CD4-positive, alpha-beta T cell treated with Interleukin-15 for 4 hours (primary cell): ENCODE results near the gene LYPD6B.

Source experiments
- DNase-seq: peaks from one replicate; pipeline ENCODE4 v3.0.0-alpha.2; 2020; ENCODE audit warnings: low spot score

LYPD6B gene

GRCh38 chr2:149161481-149162225 lies 123.2 kb downstream of the LYPD6B start:
- DNase-seq = no peak

DNA sequence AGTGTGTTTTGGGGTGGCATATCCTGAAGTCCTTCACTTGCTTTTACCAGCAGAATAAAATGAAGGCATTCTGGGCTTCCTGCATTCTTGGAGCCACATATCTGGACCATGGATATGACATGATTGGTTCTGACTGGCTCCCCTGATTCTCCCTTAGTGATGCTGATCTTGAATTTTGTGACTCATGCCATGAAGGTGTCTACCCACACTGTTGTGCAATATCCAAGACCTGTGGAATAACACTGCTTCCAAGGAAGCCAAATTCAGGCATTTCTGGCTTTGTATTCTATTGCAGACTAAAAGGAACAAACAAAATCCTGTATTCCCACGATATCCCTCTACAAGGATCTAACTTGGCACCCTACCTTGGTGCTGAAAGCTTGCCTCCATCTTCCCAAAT lies 125.8 kb downstream of the LYPD6B start:
- no peak for DNase-seq

DNA sequence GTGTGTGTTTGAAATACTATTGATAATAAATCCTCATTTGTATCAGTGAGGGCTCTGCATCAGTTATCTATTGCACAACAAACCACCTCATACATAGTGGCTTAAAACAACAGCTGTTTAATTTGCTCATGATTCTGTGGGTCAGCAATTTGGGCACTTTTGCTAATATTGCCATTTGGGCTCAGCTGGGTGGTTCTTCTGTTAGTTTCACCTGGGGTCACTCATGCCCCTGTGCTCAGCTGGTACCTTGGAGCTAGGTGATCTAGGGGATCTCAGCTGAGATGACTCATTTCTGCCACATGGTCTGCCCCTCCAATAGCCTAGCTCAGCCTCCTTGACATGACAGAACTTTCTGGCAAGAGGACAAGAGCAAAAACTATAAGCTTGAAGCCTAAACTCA lies 126.3 kb downstream of the LYPD6B start:
- no peak for DNase-seq

DNA sequence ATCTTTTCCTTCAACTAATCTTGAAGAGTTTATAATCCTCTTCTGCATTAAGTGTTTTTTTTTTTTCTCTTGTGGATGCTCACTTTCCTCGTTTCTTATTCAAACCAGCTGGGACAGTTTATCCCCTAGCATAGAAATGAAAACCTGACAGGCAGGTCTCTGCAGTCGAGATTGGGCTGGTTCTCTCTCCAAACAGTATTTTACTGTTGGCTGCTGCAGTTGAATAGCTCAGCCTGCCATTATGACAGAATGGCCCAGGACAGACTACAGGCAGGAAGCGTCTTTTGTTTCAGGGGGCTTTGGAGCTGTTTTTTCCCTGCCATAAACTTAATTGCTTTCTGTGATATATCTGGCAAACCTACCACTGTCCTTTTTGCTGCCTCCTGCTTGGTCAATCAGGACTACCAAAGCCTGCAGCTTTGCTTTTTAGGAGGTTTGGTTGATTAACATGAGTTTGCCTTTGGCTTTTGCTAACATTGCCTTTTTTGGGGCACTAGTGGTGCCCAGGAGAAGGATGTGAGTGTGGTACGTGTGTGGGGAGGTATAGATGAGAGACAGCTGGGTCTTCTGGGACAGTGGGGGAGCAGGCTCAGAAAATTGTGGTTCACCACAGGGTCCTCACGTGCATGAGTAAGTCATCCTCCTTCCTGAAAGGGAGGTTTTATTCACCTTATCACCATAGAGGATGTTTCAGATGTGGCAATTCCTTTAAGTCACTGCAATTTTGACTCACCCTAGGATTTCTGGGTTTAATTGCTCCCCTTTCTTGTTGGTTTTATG lies 128.7 kb downstream of the LYPD6B start:
- peak; percentile 24 for DNase-seq

GRCh38 chr2:149167941-149168340 lies 129.4 kb downstream of the LYPD6B start:
- no peak for DNase-seq

GRCh38 chr2:149169656-149170055 lies 131.2 kb downstream of the LYPD6B start:
- DNase-seq = no peak

DNA sequence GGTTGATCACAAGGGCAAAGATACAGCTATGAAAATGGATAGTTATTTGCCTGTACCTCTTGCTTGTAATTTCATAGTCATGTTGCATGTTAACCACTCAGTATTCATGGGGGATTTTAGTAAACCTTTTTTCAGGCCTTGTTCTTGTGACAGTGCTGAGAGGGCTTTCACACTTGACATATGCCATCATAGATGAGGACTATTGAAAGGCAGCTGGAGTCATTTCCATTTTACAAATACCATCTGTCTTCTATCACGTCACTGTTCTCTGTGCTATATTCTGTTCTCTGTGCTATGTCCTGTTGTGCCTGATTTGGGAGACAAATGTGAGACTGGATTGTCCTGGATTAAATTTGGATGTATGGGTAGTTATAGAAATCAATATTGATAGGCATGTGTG lies 131.7 kb downstream of the LYPD6B start:
- no peak for DNase-seq

DNA sequence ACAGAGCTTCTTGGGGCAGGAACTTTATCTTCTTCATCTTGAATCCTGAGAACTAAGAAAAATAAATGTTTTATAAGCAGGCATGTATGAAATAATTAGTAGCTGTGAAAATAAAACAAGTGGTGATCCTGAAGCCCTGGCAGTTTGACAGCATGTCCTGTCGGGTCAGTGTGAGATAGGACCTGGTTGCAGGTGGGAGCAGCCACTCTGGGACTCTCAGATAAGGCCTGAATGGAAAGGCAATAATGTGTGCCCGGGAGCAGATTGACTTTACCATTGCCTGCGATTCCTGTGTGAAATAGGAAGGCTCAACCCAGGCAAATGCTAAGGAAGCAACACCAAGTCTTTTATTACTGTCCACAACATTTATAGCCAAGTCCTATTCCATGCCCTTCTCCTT lies 132.4 kb downstream of the LYPD6B start:
- no peak for DNase-seq

- no peak for DNase-seq
These were observed 134.7 kb downstream of the LYPD6B start for GRCh38 chr2:149173220-149173619.

DNA sequence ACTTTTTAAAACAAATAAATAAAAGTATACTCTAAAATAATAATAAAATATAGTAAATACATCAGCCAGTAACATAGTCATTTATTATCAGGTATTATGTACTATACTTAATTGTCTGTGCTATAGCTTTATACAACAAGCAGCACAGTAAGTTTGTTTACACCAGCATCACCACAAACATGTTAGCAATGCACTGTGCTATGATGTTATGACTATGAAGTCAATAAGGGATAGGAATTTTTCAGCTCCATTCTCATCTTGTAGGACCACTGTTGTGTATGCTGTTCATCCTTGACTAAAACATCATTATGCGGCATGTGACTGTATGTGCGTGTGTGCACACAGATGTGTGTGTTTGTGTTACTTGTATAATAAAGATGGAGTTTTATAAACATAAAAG lies 137.5 kb downstream of the LYPD6B start:
- DNase-seq = no peak

DNA sequence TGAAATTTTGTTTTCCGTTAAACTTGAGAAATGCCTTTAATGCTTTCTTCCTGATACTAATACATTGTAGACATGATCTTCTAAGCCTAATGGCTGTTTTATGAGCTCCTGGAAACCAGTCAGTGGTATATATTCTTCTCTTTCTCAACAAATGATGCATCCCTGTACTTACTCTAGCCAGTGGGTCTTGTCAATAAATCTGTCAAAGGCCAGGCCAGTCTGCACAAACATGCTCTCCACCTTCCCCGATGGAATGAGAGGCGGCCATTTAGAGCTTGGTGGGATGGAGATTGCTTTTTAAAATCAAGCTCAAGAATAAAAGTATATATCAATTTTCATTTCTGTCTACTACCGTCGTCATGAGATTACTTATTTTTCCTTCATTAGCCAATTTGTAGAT lies 140.1 kb downstream of the LYPD6B start:
- no peak for DNase-seq

GRCh38 chr2:149180226-149180875 lies 141.9 kb downstream of the LYPD6B start:
- no peak for DNase-seq

DNA sequence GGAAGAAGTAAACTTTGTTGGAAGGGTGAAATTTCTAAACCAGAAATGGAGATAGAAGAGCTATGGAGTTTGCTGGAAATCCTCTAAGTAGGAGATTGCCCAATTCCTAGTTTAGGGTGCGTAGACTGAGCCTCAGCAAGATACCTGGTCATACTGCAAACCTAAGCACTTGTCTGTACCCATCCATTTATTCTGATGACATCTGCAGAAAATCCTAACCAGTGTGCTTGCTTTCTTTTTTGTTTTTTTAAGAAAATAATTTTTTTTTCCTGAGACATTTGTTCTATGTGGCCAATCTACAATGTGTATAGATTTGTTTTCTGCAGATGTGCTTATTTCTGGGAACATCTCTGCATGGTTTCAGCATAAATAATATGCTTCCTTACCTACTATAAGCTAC lies 144.7 kb downstream of the LYPD6B start:
- DNase-seq = no peak

GRCh38 chr2:149184991-149185390 lies 146.5 kb downstream of the LYPD6B start:
- no peak for DNase-seq

DNA sequence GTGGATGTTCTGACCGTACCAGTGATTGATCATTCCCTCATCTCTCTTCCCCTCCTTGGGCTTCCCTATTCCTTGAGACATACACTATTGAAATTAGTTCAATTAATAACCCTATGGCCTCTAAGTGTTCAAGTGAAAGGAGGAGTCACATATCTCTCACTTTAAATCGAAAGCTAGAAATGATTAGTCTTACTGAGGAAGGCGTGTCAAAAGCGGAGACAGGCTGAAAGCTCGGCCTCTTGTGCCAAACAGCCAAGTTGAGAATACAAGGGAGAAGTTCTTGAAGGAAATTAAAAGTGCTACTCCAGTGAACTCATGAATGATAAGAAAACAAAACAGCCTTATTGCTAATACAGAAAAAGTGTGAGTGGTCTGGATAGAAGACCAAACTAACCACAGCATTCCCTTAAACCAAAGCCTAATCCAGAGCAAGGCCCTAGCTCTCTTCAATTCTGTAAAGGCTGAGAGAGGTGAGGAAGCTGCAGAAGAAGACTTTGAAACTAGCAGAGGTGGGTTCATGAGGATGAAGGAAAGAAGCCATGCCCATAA lies 147.5 kb downstream of the LYPD6B start:
- no peak for DNase-seq

- no peak for DNase-seq
These were observed 148.6 kb downstream of the LYPD6B start for GRCh38 chr2:149187057-149187456.

- no peak for DNase-seq
These were observed 149.8 kb downstream of the LYPD6B start for GRCh38 chr2:149188291-149188690.

GRCh38 chr2:149189769-149190168 lies 151.3 kb downstream of the LYPD6B start:
- DNase-seq = no peak

DNA sequence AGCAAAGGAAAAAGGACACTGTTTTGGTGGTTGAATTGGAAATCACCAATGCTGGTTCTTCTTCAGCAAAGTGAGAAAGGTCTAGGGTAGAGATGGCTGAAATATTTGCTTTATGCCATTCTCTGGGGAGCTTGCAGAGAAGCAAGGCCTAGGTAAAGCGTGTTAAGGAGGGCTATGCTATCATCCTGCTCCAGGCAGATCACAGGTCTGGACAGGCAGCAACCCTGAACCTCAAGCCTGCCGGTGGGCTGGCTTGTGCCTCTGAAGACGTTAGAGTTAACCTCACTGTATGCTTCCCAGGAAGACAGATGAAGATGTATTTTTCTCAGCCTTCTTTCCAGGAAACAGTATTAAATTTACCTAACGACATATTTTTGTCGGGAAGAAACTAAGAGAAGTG lies 153.4 kb downstream of the LYPD6B start:
- DNase-seq = no peak

DNA sequence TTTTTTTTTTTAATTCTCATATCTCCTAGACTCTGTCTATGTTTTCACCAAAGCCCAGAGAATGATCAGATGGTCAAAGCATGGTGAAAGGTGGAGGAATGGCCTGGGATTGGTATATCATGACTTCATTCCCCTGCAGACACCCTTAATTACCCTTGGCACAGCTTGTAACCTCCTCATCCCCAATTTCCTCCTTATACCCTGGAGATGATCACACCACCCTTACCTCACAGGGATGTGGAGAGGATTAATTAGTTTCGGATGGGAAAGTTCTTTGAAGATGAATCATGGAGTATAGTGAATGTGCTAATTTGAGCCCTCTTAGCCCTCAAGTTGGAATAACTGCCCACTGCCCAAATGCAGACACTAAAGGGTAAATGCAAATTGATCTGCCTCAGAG lies 153.9 kb downstream of the LYPD6B start:
- DNase-seq = no peak

GRCh38 chr2:149200109-149200520 lies 161.6 kb downstream of the LYPD6B start:
- no peak for DNase-seq

- DNase-seq = no peak
These were observed 166.2 kb downstream of the LYPD6B start for GRCh38 chr2:149204686-149205085.

- no peak for DNase-seq
These were observed 166.6 kb downstream of the LYPD6B start for GRCh38 chr2:149205143-149205542.
